ENCODE results near the gene TRIM54. TPM values are rescaled to one million over a fixed set of nuclear protein-coding genes. Genes with fewer than 3 reads are reported as not detected.

The TRIM54 gene
- total and polyA plus RNA-seq, 3 experiments from 2014 or later, result 0.22 TPM; not detected in 1

DNA sequence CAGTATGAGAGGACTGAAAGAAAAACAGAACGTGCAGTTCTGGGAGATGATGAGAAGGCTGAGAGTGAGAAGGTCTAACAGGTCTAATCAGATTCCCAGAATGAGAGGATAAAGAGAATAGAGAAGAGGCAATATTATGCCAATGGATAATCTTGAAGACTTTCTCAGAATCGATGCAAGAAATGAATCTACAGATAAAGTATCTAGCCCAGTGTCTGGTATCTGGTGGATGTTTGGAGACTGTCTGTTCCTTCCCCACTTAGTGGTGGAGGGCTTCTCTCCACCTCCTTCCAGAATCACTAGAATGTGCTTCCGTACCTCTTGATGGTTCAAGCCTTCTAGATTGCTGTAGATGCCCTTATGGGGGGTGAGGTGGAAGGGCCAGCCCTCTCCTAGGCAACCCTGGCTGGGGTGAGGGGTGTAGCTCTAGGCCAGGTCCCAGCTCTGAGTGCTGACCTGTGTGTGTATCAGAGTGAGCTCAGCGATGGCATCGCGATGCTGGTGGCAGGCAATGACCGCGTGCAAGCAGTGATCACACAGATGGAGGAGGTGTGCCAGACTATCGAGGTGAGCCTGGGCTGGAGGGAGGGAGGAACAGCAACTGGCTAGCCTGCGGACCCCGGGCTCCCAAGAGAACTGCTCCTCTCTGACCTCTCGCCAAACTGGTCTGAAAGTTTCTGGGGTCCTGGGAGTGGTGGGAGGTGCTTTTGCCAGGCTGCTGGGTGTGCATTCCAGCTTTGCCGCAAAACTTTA lies 22.4 kb downstream of the TRIM54 start:
- no peak for DNase-seq
- Mint-ChIP-seq H3K36me3 (peaks cover 5 to 9% (median 7%) of the 10 kb centered on the region in 3 donors), H3K4me1 (peaks cover 0 to 18% (median 4%) of the 10 kb centered on the region in 3 donors), H3K27ac (peak overlapping the region in 1 of 8 donors; percentile 78), H3K4me3 (no peak overlapping the region), H3K27me3 (peaks cover 11 to 21% of the 10 kb centered on the region in 2 donors), H3K9me3 (no peaks in the 10 kb centered on the region)
- POLR2A ChIA-PET, result no interaction called here
- no peaks in the 10 kb centered on the region for H3K9me3 ChIP-seq (ENCODE audit: low read length)
- no peaks in the 10 kb centered on the region for H3K36me3 ChIP-seq (ENCODE audit: insufficient read depth, low read length)
- no peak overlapping the region for H3K4me3 ChIP-seq (ENCODE audit: low read length)
- no peaks in the 10 kb centered on the region for H3K4me1 ChIP-seq (ENCODE audit: insufficient read depth, low read length)
- peaks cover 7% of the 10 kb centered on the region for H3K27me3 ChIP-seq (ENCODE audit: insufficient read depth, low read length, poor library complexity, severe bottlenecking)
- no peak overlapping the region for H3K27ac ChIP-seq (ENCODE audit: low read depth, low read length)
- CTCF ChIA-PET, result interaction anchor here (2.1 to 4.6 kb wide), 5 partner anchors 10 to 379 kb away, joined by 4 to 32 read pairs (median 19); partner anchors contain the start of gene MPV17

DNA sequence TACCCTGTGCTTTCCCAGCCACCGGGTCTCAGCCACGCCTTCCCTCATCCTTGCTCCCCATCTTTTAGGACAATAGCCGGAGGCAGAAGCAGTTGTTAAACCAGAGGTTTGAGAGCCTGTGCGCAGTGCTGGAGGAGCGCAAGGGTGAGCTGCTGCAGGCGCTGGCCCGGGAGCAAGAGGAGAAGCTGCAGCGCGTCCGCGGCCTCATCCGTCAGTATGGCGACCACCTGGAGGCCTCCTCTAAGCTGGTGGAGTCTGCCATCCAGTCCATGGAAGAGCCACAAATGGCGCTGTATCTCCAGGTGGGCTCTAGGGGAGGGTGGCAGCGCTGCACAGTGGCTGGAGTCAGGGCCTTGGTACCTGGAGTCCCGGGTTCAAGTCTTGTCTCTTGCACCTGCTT lies 23.3 kb downstream of the TRIM54 start:
- ChIA-PET CTCF (interaction anchor here (3.4 to 4.6 kb wide), 2 partner anchors 9 to 16 kb away, joined by 16 to 27 read pairs; partner anchors contain the start of gene MPV17), POLR2A (no interaction called here)
- peak overlapping the region in 1 of 7 donors; percentile 3 for H3K4me3 Mint-ChIP-seq
- peaks cover 7 to 12% (median 9%) of the 10 kb centered on the region in 3 donors for H3K36me3 Mint-ChIP-seq
- Histone ChIP-seq H3K27ac (ENCODE audit: low read depth, low read length) (no peak overlapping the region), H3K4me3 (ENCODE audit: low read length) (no peak overlapping the region), H3K9me3 (ENCODE audit: low read length) (no peaks in the 10 kb centered on the region), H3K27me3 (ENCODE audit: insufficient read depth, low read length, poor library complexity, severe bottlenecking) (peaks cover 7% of the 10 kb centered on the region), H3K36me3 (ENCODE audit: insufficient read depth, low read length) (no peaks in the 10 kb centered on the region), H3K4me1 (ENCODE audit: insufficient read depth, low read length) (no peaks in the 10 kb centered on the region)
- H3K27ac Mint-ChIP-seq, result no peak overlapping the region
- H3K27me3 Mint-ChIP-seq, result peaks cover 11 to 22% of the 10 kb centered on the region in 2 donors
- no peak for DNase-seq
- H3K9me3 Mint-ChIP-seq, result no peaks in the 10 kb centered on the region
- peaks cover 0 to 18% (median 4%) of the 10 kb centered on the region in 3 donors for H3K4me1 Mint-ChIP-seq

DNA sequence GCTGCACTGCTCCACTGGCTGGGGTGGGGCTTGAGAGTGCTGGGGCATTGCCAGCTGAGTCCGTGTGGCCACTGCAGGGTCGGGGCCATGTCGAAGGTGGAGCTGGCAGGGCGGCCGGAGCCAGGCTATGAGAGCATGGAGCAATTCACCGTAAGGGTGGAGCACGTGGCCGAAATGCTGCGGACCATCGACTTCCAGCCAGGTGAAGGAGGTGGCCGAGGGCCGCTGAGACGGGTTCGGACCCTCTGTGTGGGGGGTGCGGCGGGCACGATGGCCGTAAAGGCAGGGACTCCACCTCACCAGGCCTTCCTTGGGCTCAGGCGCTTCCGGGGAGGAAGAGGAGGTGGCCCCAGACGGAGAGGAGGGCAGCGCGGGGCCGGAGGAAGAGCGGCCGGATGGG lies 23.9 kb downstream of the TRIM54 start:
- Histone ChIP-seq H3K27ac (ENCODE audit: low read depth, low read length) (no peak overlapping the region), H3K9me3 (ENCODE audit: low read length) (no peaks in the 10 kb centered on the region), H3K4me1 (ENCODE audit: insufficient read depth, low read length) (no peaks in the 10 kb centered on the region), H3K27me3 (ENCODE audit: insufficient read depth, low read length, poor library complexity, severe bottlenecking) (peaks cover 7% of the 10 kb centered on the region), H3K36me3 (ENCODE audit: insufficient read depth, low read length) (no peaks in the 10 kb centered on the region), H3K4me3 (ENCODE audit: low read length) (no peak overlapping the region)
- DNase-seq, result no peak
- Mint-ChIP-seq H3K27me3 (peaks cover 11 to 22% of the 10 kb centered on the region in 2 donors), H3K27ac (peak overlapping the region in 1 of 8 donors; percentile 57), H3K9me3 (no peaks in the 10 kb centered on the region), H3K4me1 (peaks cover 0 to 18% (median 4%) of the 10 kb centered on the region in 3 donors), H3K36me3 (peaks cover 7 to 12% (median 9%) of the 10 kb centered on the region in 3 donors), H3K4me3 (peak overlapping the region in 1 of 7 donors; percentile 47)
- POLR2A ChIA-PET, result no interaction called here
- CTCF ChIA-PET, result interaction anchor here (4.6 kb wide), 1 partner anchor 15 kb away, joined by 27 read pairs; the partner anchor contains the start of gene MPV17

DNA sequence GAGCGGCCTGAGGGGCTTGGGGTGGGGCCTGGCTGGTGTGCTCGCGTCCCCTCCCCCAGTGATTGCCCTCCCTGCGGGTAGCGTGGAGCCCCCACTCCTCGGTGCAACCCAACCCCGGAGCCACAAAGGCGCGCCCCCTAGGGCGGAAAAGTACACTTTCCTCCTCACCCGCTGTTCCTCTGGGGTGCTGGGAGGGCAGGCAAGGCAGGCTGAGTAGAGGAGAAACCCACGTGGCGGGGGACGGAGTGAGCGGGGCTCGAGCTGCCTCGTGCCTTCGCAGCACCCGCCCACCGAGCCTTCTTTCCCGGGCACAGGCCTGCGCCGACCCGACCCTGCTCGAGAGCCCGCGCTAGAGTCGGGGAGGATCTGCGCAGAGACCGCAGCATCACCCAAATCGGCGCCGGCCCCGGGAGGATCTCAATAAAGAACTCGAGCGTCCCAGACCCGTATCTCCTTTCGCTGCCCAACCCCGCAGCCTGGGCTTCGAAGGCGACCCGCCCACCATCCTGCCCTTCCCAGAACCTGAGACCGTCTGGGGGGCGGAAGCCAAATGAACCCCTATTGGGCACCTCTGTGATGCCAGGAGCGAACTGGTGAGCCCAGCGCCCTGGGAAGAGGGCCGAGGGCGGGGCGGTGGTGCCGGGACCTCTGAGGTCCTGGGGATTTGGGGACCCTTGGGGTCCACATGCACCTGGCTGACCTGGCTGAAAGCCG lies 24.5 kb downstream of the TRIM54 start:
- H3K27ac ChIP-seq (ENCODE audit: low read depth, low read length), result no peak overlapping the region
- Mint-ChIP-seq H3K27me3 (peaks cover 11 to 22% of the 10 kb centered on the region in 2 donors), H3K36me3 (peaks cover 7 to 18% (median 12%) of the 10 kb centered on the region in 3 donors), H3K4me3 (peak overlapping the region in 6 of 7 donors; percentile 24 to 62 (median 49)), H3K9me3 (no peaks in the 10 kb centered on the region), H3K4me1 (peaks cover 0 to 18% (median 5%) of the 10 kb centered on the region in 3 donors), H3K27ac (no peak overlapping the region)
- H3K4me3 ChIP-seq (ENCODE audit: low read length), result no peak overlapping the region
- POLR2A ChIA-PET, result no interaction called here
- peaks cover 4% of the 10 kb centered on the region for H3K36me3 ChIP-seq (ENCODE audit: insufficient read depth, low read length)
- H3K4me1 ChIP-seq (ENCODE audit: insufficient read depth, low read length), result no peaks in the 10 kb centered on the region
- CTCF ChIA-PET, result no interaction called here
- DNase-seq, result peak in 4 of 5 donors; percentile 6 to 38 (median 9)
- peaks cover 7% of the 10 kb centered on the region for H3K27me3 ChIP-seq (ENCODE audit: insufficient read depth, low read length, poor library complexity, severe bottlenecking)
- H3K9me3 ChIP-seq (ENCODE audit: low read length), result no peaks in the 10 kb centered on the region

DNA sequence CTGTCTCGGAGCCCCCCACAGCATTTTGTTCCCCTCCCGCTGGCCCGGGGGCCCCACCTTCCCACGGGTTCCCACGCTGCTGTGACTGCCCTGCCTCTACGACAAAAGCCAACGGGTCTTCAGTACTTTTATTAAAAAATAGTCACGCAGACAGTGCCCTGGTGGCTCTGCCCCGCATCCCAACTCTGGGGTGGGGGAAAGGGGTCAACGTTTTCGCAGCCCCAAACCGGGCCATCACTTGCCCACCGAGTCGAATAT lies 25.0 kb downstream of the TRIM54 start:
- Mint-ChIP-seq H3K36me3 (peaks cover 8 to 20% (median 13%) of the 10 kb centered on the region in 3 donors), H3K27me3 (peaks cover 11 to 22% of the 10 kb centered on the region in 2 donors), H3K4me3 (peak overlapping the region in 2 of 7 donors; percentile 8 to 53), H3K9me3 (no peaks in the 10 kb centered on the region), H3K4me1 (peaks cover 0 to 18% (median 5%) of the 10 kb centered on the region in 3 donors), H3K27ac (no peak overlapping the region)
- Histone ChIP-seq H3K9me3 (ENCODE audit: low read length) (no peaks in the 10 kb centered on the region), H3K4me3 (ENCODE audit: low read length) (no peak overlapping the region), H3K36me3 (ENCODE audit: insufficient read depth, low read length) (peaks cover 8% of the 10 kb centered on the region), H3K4me1 (ENCODE audit: insufficient read depth, low read length) (no peaks in the 10 kb centered on the region), H3K27ac (ENCODE audit: low read depth, low read length) (no peak overlapping the region), H3K27me3 (ENCODE audit: insufficient read depth, low read length, poor library complexity, severe bottlenecking) (peaks cover 7% of the 10 kb centered on the region)
- DNase-seq, result no peak
- ChIA-PET CTCF (no interaction called here), POLR2A (no interaction called here)

DNA sequence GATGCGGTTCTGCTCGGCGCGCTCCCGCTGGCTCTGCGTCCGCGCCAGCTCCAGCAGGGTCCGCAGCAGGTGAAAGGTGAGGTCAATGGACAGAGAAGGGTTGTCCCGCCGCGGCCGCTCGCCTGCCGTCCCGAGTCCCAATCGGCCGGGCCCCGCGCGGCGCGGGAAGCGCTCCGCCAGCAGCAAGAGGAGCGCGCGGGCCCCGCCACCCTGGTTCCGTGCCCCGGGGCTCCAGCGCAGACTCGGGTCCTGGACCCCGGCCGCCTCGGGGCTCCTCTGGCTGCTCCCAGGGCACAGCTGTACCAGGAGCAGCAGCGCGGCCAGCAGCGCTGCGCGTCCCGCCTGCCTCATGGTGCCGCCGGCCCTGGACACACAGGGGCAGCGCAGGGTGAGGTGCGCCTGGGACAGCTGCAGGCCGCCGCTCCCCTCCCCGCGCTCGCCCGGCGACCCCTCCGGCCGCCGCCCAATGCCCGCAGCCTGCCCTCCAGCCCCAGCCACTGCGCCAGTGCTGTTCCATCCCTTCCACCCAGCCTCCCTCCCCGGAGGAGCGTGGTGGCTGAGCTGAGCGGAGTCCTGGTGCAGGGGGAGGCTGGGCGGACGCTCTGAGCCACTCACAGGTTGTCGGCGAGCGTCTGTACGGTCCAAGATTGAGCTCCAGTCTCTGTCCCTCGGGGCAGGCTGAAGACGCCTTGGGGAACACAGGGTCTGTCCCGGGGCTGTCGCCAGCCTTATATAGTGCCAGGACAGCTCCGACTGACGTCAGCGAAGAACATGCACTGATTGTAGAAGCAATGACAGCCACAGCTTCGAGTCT lies 25.5 kb downstream of the TRIM54 start:
- Histone ChIP-seq H3K27me3 (ENCODE audit: insufficient read depth, low read length, poor library complexity, severe bottlenecking) (peaks cover 7% of the 10 kb centered on the region), H3K4me1 (ENCODE audit: insufficient read depth, low read length) (no peaks in the 10 kb centered on the region), H3K27ac (ENCODE audit: low read depth, low read length) (no peak overlapping the region), H3K4me3 (ENCODE audit: low read length) (no peak overlapping the region), H3K36me3 (ENCODE audit: insufficient read depth, low read length) (peaks cover 8% of the 10 kb centered on the region), H3K9me3 (ENCODE audit: low read length) (no peaks in the 10 kb centered on the region)
- Mint-ChIP-seq H3K4me1 (peaks cover 0 to 16% (median 5%) of the 10 kb centered on the region in 3 donors), H3K27ac (no peak overlapping the region), H3K4me3 (no peak overlapping the region), H3K9me3 (no peaks in the 10 kb centered on the region), H3K27me3 (peaks cover 11 to 22% of the 10 kb centered on the region in 2 donors), H3K36me3 (peaks cover 12 to 24% (median 14%) of the 10 kb centered on the region in 3 donors)
- POLR2A ChIA-PET, result interaction anchor here (1.0 kb wide), 1 partner anchor 52 kb away, joined by 4 read pairs; no protein-coding TSS in a partner anchor
- no peak for DNase-seq
- CTCF ChIA-PET, result no interaction called here

DNA sequence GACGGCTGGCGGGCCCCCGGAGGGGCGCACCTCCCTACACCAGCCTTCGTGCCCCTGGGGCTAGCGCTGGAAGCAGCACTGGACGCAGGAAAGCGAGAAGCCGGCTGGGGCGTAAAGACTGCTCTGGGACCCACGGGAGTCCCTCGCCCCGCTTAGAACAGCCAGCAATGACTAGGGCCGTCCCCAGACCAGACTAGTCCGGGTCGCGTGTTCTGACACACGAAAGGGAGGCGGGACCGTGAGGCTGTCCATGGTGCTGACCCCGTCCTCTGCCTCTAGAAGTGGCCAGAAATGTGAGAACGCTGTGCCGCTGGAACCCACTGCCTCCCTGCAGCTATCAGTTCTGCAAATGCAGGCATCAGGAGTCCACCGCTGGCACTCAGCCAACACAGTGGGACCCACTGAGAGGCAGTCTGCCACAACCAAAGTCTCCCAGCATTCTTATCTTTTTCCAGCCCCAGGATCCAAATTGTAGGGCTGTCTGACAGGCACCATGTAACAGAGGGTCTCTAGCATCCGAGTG lies 26.2 kb downstream of the TRIM54 start, which contains the start of gene UCN:
TSS of gene UCN (minus strand) at position 87 of the 523 bp plus-strand sequence. CDS start 550 bp downstream, outside the sequence.
- Mint-ChIP-seq H3K27ac (no peak within 1 kb of the TSS), H3K4me3 (peak within 1 kb of the TSS in 2 of 7 donors; percentile 8 to 53), H3K36me3 (peaks cover 12 to 24% (median 14%) of the 10 kb centered on the region in 3 donors), H3K27me3 (peaks cover 11 to 22% of the 10 kb centered on the region in 2 donors), H3K4me1 (peaks cover 0 to 12% (median 3%) of the 10 kb centered on the region in 3 donors), H3K9me3 (no peaks in the 10 kb centered on the region)
- CTCF ChIA-PET, result no interaction called here
- POLR2A ChIA-PET, result interaction anchor here (1.0 kb wide), 1 partner anchor 52 kb away, joined by 4 read pairs; no protein-coding TSS in a partner anchor
- Histone ChIP-seq H3K27ac (ENCODE audit: low read depth, low read length) (no peak within 1 kb of the TSS), H3K27me3 (ENCODE audit: insufficient read depth, low read length, poor library complexity, severe bottlenecking) (peaks cover 7% of the 10 kb centered on the region), H3K4me3 (ENCODE audit: low read length) (no peak within 1 kb of the TSS), H3K36me3 (ENCODE audit: insufficient read depth, low read length) (peaks cover 8% of the 10 kb centered on the region), H3K4me1 (ENCODE audit: insufficient read depth, low read length) (no peaks in the 10 kb centered on the region), H3K9me3 (ENCODE audit: low read length) (no peaks in the 10 kb centered on the region)
- no peak for DNase-seq

Data from CD8-positive, alpha-beta memory T cell (primary cell).